GM06990 (cell line): ENCODE results near the gene CAMK4.
A peak's percentile ranks its signal among the peaks of the same experiment; 100 is the strongest.

Experiments used
- DNase-seq: peaks from one replicate; pipeline ENCODE4 v3.0.0-alpha.2; 2011; ENCODE audit not compliant: insufficient read length; ENCODE audit errors: extremely low read depth
- H3K27me3 ChIP-seq: replicated peaks from 2 replicates; pipeline ENCODE4 v1.6.0; 2011; ENCODE audit warnings: low read length; ENCODE audit not compliant: control insufficient read depth, insufficient read depth
- H3K36me3 ChIP-seq: 2 replicates; pipeline ENCODE4 v1.5.1; 2011; ENCODE audit warnings: low read length; ENCODE audit not compliant: control insufficient read depth, insufficient read depth
- H3K4me3 ChIP-seq: replicated peaks from 2 replicates; pipeline ENCODE4 v1.5.1; 2011; ENCODE audit warnings: low read depth, mild to moderate bottlenecking, control low read depth, low read length
- CTCF ChIP-seq: IDR thresholded peaks from 2 replicates; pipeline ENCODE4 v1.5.1; 2011; ENCODE audit warnings: low read length, control low read depth, mild to moderate bottlenecking, inconsistent platforms; ENCODE audit not compliant: insufficient read depth, poor library complexity, severe bottlenecking

The CAMK4 gene

DNA sequence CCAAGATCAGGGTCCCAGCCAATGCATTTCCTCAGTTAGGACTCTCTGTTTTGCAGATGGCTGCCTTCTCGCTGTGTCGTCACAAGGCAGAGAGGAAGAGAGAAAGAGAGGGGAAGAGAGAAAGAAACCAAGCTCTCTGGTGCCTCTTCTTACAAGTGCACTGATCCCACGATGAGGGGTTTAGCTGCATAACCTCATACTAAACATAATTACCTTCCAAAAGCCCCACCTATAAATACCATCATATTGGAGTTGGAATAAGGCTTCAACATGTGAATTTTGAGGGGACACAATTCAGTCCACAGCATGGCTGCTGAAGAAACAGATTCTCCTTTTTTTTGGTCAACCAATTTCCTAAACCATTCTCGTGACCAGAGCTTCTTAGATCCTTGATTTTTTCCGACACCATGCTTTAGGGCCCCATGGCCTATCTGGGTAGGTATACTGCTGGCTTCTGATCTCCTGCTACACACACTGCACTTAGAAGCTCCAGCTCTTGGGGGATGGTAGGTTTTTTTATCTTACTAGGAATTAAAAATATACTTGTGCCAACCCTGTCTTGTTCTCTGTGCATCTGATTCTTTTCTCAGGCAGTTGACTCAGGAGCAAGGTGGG is 5.1 kb downstream of the CAMK4 start:
- Histone ChIP-seq H3K27me3 (no peaks in the 10 kb centered on the region), H3K36me3 (no peaks in the 10 kb centered on the region; the same call in 1 of the 2 replicates), H3K4me3 (peak overlapping the region; percentile 31)
- no peak for TF ChIP-seq CTCF
- DNase-seq, result no peak

DNA sequence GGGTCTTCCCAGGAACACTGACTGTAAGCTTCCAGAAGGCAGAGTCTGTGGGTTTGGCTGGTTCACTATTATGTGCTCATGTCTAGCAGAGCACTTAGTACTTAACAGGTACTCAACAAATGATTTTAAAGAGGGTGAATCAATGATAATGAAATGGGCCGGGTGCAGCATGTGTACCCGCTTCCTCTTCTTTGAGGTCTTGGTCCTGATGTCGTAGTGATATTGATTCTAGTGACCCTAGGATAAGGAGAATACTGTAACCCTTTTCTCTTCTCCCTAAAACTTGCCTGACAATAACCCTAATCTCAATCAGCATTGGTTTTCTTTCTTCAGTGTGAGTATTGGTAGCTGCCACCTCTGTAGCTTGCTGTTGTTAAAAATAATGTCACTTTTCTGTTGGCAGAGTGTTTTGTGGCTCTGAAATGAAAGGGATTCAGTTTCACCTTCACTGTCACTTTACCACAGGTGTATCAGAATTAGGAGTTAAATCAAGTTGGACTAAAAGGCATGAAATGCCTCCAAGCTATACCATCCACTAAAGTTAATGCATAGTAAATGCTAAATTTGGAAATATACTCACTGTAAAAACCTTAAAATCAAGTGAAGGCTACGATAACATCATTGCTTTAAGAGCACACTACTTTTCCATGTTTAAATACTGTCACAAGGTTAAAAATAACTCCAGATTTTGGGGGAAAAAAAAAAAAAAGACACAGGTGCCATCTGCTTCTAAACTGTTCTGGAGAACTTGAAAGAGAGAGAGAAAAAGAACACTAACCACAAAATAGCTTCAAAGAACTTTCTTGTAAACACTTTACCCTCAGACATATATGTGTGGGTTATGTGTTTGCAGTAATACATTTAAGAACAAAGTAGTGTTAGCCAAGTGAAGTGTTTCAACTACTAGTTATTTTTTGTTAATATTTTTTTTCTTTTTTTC is 6.0 kb downstream of the CAMK4 start:
- H3K27me3 ChIP-seq, result no peaks in the 10 kb centered on the region
- no peaks in the 10 kb centered on the region; the same call in 1 of the 2 replicates for H3K36me3 ChIP-seq
- TF ChIP-seq CTCF, result no peak
- peak overlapping the region; percentile 31 for H3K4me3 ChIP-seq
- no peak for DNase-seq

GRCh38 chr5:111231119-111231518 is 6.9 kb downstream of the CAMK4 start:
- TF ChIP-seq CTCF, result no peak
- DNase-seq, result no peak
- Histone ChIP-seq H3K27me3 (no peaks in the 10 kb centered on the region), H3K36me3 (no peaks in the 10 kb centered on the region; the same call in 1 of the 2 replicates), H3K4me3 (no peak overlapping the region)

GRCh38 chr5:111232311-111233051 is 8.3 kb downstream of the CAMK4 start:
- DNase-seq, result no peak
- no peak overlapping the region for H3K4me3 ChIP-seq
- no peak for TF ChIP-seq CTCF
- no peaks in the 10 kb centered on the region; the same call in 1 of the 2 replicates for H3K36me3 ChIP-seq
- no peaks in the 10 kb centered on the region for H3K27me3 ChIP-seq

DNA sequence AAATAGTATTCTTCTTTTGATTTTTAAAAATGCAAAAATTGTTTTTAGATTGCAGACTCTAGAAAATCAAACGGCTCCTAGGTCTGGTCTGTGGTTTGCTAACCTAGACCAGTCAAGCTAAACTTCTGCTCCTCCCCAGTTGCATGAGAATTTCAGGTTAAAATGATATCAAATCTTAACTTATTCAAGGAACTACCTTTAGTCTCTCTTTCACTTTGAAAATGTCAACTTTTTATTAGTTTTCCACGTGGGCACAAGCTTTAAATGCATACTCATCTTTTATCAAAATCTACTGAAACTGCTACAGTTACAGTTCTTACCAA is 8.8 kb downstream of the CAMK4 start:
- no peaks in the 10 kb centered on the region for H3K27me3 ChIP-seq
- DNase-seq, result no peak
- no peak overlapping the region for H3K4me3 ChIP-seq
- no peak for TF ChIP-seq CTCF
- H3K36me3 ChIP-seq, result no peaks in the 10 kb centered on the region; the same call in 1 of the 2 replicates
